IMR-90 (cell line): ENCODE results near the gene ASS1.

Experiments
- CHD1 ChIP-seq: IDR thresholded peaks from 2 replicates; pipeline ENCODE4 v1.6.1; 2012; ENCODE audit warnings: low read depth, low read length, improper control_type of control experiment
- CTCF ChIP-seq: conservative IDR thresholded peaks from 2 replicates; pipeline ENCODE4 v1.5.1; 2012; ENCODE audit warnings: mild to moderate bottlenecking, low read depth, low read length, improper control_type of control experiment
- FOS ChIP-seq: fragments of 150-350 bp; IDR thresholded peaks from 2 replicates; pipeline ENCODE4 v1.6.1; 2016; ENCODE audit warnings: low read depth, low read length
- POLR2A ChIP-seq: IDR thresholded peaks from 2 replicates; pipeline ENCODE4 v1.6.1; 2012; ENCODE audit warnings: mild to moderate bottlenecking, low read depth, low read length
- RAD21 ChIP-seq: IDR thresholded peaks from 2 replicates; pipeline ENCODE4 v1.6.1; 2012; ENCODE audit warnings: low read length, improper control_type of control experiment

GRCh38 chr9:130527651-130528310 lies 83.0 kb downstream of the ASS1 start:
- TF ChIP-seq CTCF (no peak), RAD21 (no peak), POLR2A (no peak), FOS (no peak), CHD1 (no peak)
